GM08714 (cell line): ENCODE results near the gene RBM12.
A peak's percentile ranks its signal among the peaks of the same experiment; 100 is the strongest.
"Not testable (repeated sequence)": the region's sequence is repeated elsewhere in the genome, so short reads cannot be mapped to it uniquely, and the experiment has no call there.

Experiments used
- H3K4me3 ChIP-seq: fragments of 200-500 bp; sonication (Bioruptor generic); 2 replicates; pipeline ENCODE4 v1.5.1; 2014; ENCODE audit warnings: mild to moderate bottlenecking, low read length, inconsistent platforms
- ZNF274 ChIP-seq: IDR thresholded peaks from 2 replicates; pipeline ENCODE4 v1.6.1; 2012; ENCODE audit warnings: mild to moderate bottlenecking, low read depth, low read length

RBM12 gene

DNA sequence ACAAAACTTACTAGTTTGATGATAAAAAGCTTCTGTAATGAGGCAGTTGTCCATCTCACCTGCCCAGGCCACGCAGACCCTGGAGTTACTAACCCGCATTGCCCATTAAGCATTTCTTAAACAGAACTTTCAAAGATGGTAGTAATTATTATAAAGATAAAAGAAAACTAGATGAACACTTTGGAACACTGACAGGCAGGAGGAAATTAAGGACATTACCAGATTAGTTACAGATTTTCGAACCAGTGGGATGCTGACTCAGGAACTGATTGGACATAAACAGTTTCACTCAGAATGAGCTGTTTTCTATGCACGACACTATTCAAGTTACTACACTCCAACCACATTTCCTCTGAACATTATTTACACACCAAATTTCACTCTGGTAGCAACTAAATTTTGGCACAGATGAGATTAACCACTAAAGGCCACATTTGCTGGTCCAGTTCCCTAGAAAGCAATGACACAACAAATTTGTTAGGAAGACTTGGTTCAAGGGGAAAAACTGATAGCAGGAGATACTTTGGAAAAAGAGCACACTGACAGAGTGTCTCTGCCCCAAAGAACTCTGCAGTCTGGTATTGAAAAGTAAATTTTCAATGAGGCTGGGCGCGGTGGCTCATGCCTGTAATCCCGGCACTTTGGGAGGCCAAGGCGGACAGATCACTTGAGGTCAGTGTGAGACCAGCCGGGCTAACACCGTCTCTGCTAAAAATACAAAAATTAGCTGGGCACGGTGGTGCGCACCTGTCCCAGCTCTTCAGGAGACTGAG lies 37.5 kb upstream of the RBM12 start:
- no peak overlapping the region for H3K4me3 ChIP-seq
- TF ChIP-seq ZNF274: no peak

DNA sequence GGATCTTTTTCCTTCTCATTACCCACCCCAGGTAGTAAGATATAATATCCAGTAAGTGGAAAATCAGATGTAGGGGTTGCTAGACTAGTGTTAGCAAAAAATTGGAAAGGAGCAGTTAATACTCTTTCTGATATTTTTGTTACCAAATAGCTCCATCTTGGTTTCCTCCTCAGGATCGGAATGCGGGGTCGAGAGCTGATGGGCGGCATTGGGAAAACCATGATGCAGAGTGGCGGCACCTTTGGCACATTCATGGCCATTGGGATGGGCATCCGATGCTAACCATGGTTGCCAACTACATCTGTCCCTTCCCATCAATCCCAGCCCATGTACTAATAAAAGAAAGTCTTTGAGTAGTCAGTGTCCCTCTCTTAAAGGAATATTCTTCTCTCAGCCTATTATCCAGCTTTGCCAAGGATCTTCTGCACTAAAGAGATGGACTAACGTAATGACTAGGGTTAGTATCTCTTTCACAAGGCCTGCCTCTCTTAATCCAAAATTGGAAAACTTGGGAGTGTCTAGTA lies 36.0 kb upstream of the RBM12 start:
- TF ChIP-seq ZNF274: no peak
- no peak overlapping the region for H3K4me3 ChIP-seq

DNA sequence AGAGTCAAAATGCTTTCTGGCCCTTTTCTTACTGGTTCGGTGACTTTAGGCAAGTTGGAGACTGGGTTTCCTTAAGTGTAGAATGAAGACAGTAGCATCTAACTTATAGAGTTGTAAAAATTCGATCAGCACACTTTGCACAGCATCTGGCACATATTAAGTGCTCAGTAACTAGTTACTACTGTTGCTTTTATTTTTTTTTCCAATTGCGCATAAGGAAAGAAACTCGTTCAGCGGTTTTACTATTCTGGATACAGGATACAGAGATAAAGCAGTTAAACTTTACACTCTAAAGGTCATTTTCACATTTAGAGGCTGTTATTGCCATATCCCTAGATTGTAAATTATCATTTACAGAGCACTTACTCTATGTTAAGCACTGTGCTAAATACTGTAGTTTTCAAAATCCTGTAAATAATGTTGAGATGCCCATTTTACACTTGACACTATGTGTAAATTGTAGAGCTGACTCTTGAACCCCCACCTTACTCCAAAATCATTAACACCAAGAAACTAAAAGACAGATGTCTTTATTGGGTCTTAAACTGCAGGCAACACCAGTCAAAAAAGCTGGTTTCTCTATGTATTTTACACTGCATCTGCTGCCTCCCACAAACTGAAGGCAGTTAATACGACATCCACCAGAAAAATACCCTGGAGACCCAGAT lies 35.4 kb upstream of the RBM12 start:
- peak overlapping the region; percentile 87 for H3K4me3 ChIP-seq
- no peak for TF ChIP-seq ZNF274

DNA sequence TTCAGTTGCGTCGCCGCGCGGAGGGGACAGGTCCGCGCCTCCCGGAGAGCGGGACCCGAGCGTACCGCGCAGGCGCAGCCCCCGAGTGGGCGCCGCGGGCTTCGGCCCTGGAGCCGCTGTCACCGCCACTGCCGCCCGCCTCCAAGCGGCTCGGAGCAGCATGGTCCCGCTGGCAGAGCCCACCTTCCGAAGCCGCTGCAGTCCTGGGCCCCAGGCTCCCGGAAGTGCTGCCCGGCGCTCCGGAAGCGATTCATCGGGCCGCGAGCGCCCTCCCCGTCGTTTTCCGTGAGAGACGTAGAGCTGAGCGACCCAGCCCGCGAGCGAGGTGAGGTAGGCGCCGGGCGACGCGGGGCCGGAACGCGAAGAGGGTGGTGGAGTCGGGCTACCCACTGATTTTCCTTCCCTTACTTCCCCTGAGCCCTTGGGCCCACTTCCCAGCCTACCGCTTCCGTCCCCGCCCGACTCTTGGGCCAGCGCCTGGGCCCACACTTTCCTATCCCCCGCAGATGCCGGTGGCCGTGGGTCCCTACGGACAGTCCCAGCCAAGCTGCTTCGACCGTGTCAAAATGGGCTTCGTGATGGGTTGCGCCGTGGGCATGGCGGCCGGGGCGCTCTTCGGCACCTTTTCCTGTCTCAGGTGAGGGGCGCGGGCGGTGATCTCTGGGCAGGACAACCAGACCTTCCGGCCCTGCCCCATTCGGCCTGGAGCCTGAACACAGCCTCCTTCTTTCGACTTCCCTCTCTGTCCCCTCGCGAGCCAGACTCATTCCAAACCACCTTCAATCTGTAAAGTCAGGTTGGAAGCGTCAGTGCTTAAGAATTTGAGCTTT lies 34.6 kb upstream of the RBM12 start, which contains the start of the genes NFS1 and ROMO1:
Gene NFS1 (minus strand): TSS at position 226 of the 830 bp plus-strand sequence. CDS start 64 bp downstream, at position 162.
Gene ROMO1 (plus strand): TSS at position 279 of the 830 bp plus-strand sequence. CDS start 228 bp downstream, at position 507.
- TF ChIP-seq ZNF274: no peak
- H3K4me3 ChIP-seq: peak within 1 kb of the TSS; percentile 87

DNA sequence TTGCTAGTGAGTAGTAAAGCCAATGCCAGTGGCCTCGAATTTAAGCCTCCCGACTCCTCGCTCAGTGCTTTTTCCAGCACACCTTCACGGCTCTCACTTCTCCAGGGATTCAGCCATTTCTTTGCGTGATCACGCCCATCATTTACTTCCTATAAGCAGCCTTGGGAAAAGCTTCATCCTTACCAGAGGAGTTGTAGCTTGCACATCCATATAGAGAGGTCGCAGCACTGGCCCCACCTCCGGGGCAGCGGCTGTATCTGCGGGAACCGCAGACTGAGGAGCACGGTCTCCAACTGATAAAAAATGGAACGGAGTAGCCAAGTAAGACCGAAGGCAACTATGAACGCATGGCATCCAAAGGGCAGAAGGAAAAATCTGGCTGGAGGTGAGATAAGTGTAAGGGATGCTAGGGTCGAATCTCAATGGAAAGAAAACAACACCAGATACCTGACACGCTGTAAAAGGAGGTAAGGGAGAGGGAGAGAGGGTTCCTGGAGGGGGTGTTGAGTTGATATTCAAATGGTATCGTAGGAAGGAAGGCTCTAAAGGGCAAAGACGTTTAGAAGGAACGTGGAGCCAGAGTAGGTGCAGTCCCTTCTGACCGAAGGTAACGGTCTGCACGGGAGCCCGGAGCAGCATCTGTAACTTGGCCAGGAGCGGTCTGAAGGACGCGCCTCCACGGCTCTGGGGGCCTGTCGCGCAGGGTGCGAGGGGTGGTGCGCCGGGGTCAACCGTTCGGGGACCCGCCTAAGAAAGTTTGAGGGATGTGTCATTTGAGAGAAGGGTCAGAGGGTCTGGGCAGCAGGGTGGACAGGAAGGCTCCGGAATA lies 33.8 kb upstream of the RBM12 start:
- no peak for TF ChIP-seq ZNF274
- H3K4me3 ChIP-seq: peak overlapping the region; percentile 87

DNA sequence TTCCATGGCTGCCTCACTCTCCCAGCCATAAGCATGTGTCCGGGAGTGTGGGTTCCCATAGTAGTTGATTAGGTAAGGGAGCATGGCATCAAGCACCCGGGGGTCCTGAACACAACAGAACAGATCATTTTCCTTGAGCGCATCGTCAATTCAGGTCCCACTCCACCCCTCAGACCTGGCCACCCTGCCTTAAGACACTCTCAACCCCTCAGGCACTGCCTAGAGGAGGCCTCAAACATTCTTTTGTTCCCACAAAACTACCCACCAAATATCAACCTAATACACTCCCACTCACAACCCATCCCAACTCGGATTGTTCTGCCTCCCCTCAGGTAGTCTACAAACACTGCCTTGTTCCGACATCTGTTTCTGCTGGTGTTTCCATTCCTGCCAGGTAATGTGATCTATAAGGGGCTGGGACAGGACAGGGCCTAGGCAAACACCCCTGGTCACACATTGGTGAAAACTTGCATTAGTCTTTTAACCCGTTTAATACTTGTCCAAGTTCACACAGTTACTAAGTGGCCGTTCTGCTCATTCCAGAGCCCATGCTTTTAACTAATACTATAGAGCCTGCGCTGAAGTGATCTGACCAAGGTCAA lies 33.1 kb upstream of the RBM12 start:
- no peak for TF ChIP-seq ZNF274
- peak overlapping the region; percentile 87; the same call in 1 of the 2 replicates for H3K4me3 ChIP-seq

DNA sequence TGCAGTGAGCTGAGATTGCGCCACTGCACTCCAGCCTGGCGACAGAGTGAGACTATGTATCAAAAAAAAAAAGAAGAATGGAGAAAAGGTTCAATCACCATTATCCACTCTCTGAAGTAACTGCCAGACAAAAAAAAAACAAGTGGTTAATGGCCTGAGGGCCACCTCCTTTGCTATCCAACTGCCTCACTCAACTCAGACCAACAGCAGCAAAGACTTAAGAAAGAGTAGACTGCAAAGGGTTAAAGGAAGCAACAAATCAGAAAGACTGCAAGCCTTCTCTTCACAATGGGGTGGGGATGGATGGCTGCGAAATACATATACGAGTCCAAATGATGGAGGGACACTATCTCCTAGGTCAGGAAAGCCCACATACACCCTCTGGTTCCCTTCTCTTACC lies 31.3 kb upstream of the RBM12 start:
- H3K4me3 ChIP-seq: no peak overlapping the region
- TF ChIP-seq ZNF274: no peak

DNA sequence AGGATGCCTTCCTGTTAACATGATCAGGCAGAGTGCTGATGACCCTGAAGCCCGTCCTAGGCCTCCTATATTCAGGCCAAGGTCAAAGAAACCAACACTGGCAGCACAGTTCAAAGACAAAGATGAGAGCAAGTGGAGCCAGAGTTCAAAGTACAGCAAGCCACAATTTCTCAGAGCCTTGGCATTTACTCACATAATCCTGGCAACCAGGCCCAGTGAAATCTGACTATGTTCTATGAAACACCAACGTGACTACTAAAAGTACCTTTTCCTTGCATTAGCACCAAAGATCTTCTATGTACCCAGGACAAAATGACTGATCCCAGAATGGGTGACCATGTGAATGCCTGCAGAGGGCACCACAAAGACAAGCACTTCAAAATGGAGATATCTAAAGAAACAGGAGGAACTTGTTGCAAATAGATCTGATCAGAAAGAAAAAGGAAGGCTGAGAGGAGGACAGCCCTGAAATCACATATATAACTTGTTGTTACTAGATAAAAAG lies 30.6 kb upstream of the RBM12 start:
- no peak overlapping the region for H3K4me3 ChIP-seq
- TF ChIP-seq ZNF274: no peak

DNA sequence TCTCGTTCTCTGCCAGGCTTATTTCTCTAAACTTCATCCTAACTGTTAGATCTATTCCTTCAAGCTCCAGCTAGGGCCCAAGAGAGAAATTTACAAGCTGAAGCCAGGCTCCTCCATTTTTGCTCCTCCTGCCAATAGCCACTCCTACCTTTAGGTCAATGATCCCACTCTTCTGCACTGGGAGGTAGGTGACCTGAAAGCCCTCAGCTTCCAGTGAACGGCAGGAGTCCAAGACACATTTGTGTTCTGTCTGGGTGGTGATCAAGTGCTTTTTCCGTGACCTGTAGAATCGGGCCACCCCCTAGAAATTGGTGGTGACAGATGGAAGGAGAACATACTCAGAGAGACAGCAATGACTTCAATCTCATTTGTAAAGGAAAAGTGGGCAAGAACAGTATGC lies 25.6 kb upstream of the RBM12 start:
- TF ChIP-seq ZNF274: no peak
- H3K4me3 ChIP-seq: no peak overlapping the region

DNA sequence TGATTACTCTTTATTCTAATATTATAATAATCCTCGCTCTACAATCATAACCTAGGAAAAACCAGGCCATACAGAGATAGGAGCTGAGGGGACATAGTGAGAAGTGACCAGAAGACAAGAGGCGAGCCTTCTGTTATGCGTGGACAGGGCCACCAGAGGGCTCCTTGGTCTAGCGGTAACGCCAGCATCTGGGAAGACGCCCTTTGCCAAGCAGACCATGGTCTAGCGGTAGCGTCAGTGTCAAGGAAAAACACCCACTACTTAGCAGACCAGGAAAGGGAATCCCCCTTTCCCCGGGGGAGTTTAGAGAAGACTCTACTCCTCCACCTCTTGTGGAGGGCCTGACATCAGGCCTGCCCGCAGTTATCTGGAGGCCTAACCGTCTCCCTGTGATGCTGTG lies 22.2 kb upstream of the RBM12 start:
- H3K4me3 ChIP-seq: not testable (repeated sequence)

DNA sequence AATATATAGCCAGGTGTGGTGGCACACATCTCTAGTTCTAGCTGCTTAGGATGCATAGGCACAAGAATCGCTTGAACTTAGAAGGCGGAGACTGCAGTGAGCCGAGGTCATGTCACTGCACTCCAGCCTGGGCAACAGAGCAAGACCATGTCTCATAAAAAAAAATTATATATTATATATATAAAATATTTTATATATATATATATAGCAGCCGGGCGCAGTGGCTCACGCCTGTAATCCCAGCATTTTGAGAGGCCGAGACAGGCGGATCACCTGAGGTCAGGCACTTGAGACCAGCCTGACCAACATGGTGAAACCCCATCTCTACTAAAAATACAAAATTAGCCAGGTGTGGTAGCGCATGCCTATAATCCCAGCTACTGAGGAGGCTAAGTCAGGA lies 20.7 kb upstream of the RBM12 start:
- not testable (repeated sequence) for H3K4me3 ChIP-seq

DNA sequence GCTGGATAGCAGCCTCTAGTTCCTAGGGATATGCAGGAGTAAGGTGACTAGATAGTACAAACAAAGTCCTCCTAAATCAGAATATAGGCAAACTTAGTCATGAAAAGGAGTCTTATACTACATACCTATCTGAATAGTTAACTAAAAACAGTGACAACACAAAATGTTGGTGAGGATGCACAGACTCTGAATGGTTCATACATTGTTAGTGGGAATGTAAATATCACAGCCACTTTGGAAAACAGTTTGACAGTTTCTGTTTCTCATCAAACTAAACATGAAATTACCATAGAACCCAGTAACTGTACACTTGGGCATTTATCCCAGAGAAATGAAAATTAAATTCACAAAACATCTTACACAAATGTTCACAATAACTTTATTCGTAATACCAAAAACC lies 17.3 kb upstream of the RBM12 start:
- H3K4me3 ChIP-seq: no peak overlapping the region
- no peak for TF ChIP-seq ZNF274
